ENCODE measurements around the gene RAF1.
"Not testable (repeated sequence)": the region's sequence is repeated elsewhere in the genome, so short reads cannot be mapped to it uniquely, and the experiment has no call there.

Gene RAF1

GRCh38 chr3:12663936-12664908 is at the start of gene RAF1:
RAF1 (minus strand) TSS chr3:12664117; CDS start chr3:12618721, 45,396 bp downstream.
- DNase-seq: peak; percentile 93

- no peak for DNase-seq
These were observed 46.1 kb upstream of the RAF1 start for GRCh38 chr3:12710062-12710461.

GRCh38 chr3:12709334-12709733 is 45.4 kb upstream of the RAF1 start:
- no peak for DNase-seq

GRCh38 chr3:12708584-12709192 is 44.8 kb upstream of the RAF1 start:
- no peak for DNase-seq

- peak; percentile 29 for DNase-seq
These were observed 43.5 kb upstream of the RAF1 start for GRCh38 chr3:12707449-12707848.

- no peak for DNase-seq
These were observed 42.8 kb upstream of the RAF1 start for GRCh38 chr3:12706504-12707253.

GRCh38 chr3:12705981-12706380 is 42.1 kb upstream of the RAF1 start:
- no peak for DNase-seq

GRCh38 chr3:12705374-12705926 is 41.5 kb upstream of the RAF1 start:
- no peak for DNase-seq

GRCh38 chr3:12702501-12702900 is 38.6 kb upstream of the RAF1 start:
- no peak for DNase-seq

GRCh38 chr3:12701601-12702000 is 37.7 kb upstream of the RAF1 start:
- not testable (repeated sequence) for DNase-seq

- no peak for DNase-seq
These were observed 36.9 kb upstream of the RAF1 start for GRCh38 chr3:12700800-12701199.

GRCh38 chr3:12695916-12696315 is 32.0 kb upstream of the RAF1 start:
- no peak for DNase-seq

- DNase-seq: no peak
These were observed 31.2 kb upstream of the RAF1 start for GRCh38 chr3:12695112-12695511.

GRCh38 chr3:12692444-12692843 is 28.5 kb upstream of the RAF1 start:
- DNase-seq: no peak

- DNase-seq: no peak
These were observed 26.2 kb upstream of the RAF1 start for GRCh38 chr3:12689997-12690711.

- no peak for DNase-seq
These were observed 24.0 kb upstream of the RAF1 start for GRCh38 chr3:12687948-12688347.

- DNase-seq: no peak
These were observed 22.2 kb upstream of the RAF1 start for GRCh38 chr3:12686096-12686495.

- peak; percentile 97 for DNase-seq
These were observed 18.1 kb upstream of the RAF1 start for GRCh38 chr3:12681943-12682390.

- DNase-seq: no peak
These were observed 17.4 kb upstream of the RAF1 start for GRCh38 chr3:12681089-12681942.

GRCh38 chr3:12679468-12679867 is 15.6 kb upstream of the RAF1 start:
- no peak for DNase-seq

- DNase-seq: no peak
These were observed 13.7 kb upstream of the RAF1 start for GRCh38 chr3:12677616-12678015.

Measured in SIG-M5 (cell line).